ENCODE results near the gene TMEM106B.

The TMEM106B gene

GRCh38 chr7:12256090-12256489, 45.0 kb downstream of the TMEM106B start:
- Histone ChIP-seq H3K27me3 (replicated peaks; ENCODE audit: insufficient read depth, low read length) (no peaks in the 10 kb centered on the region), H2AFZ (ENCODE audit: low read length) (no peak overlapping the region), H3K9me2 (replicated peaks; ENCODE audit: insufficient read depth, low read length) (no peaks in the 10 kb centered on the region), H3K4me1 (ENCODE audit: low read length) (peaks cover 5% of the 10 kb centered on the region; the same call in 1 of the 2 replicates), H4K20me1 (ENCODE audit: insufficient read depth, low read length) (no peaks in the 10 kb centered on the region), H3K9ac (ENCODE audit: low read length) (no peak overlapping the region), H3F3A (ENCODE audit: insufficient read depth, low read length) (no peaks in the 10 kb centered on the region; the same call in 1 of the 2 replicates), H3K9me3 (replicated peaks; ENCODE audit: insufficient read depth, low read length) (no peaks in the 10 kb centered on the region), H3K27ac (ENCODE audit: low read length) (no peak overlapping the region), H3K36me3 (replicated peaks; ENCODE audit: insufficient read depth, low read length) (no peaks in the 10 kb centered on the region), H3K4me3 (ENCODE audit: low read length) (no peak overlapping the region), H3K4me2 (ENCODE audit: low read depth, low read length) (no peak overlapping the region), H3K79me2 (ENCODE audit: low read length) (no peaks in the 10 kb centered on the region)
- DNase-seq = no peak
- no peak for TF ChIP-seq CTCF (IDR thresholded peaks at IDR 0.05; ENCODE audit: low read length)
- TF ChIP-seq EZH2phosphoT487 (IDR thresholded peaks at IDR 0.05; ENCODE audit: low read length) = no peak
- TF ChIP-seq EZH2 (optimal IDR thresholded peaks at IDR 0.05; ENCODE audit: low read depth, low read length) = no peak

GRCh38 chr7:12257582-12257981, 46.5 kb downstream of the TMEM106B start:
- H3K4me1 ChIP-seq (ENCODE audit: low read length) = peaks cover 5% of the 10 kb centered on the region; the same call in 1 of the 2 replicates
- H3K79me2 ChIP-seq (ENCODE audit: low read length) = no peaks in the 10 kb centered on the region
- no peaks in the 10 kb centered on the region for H3K9me2 ChIP-seq (replicated peaks; ENCODE audit: insufficient read depth, low read length)
- peak overlapping the region; percentile 24; the same call in 1 of the 2 replicates for H3K4me3 ChIP-seq (ENCODE audit: low read length)
- no peaks in the 10 kb centered on the region for H3K27me3 ChIP-seq (replicated peaks; ENCODE audit: insufficient read depth, low read length)
- peak overlapping the region; percentile 50 for H3K4me2 ChIP-seq (ENCODE audit: low read depth, low read length)
- TF ChIP-seq EZH2 (optimal IDR thresholded peaks at IDR 0.05; ENCODE audit: low read depth, low read length) (no peak), CTCF (IDR thresholded peaks at IDR 0.05; ENCODE audit: low read length) (no peak), EZH2phosphoT487 (IDR thresholded peaks at IDR 0.05; ENCODE audit: low read length) (no peak)
- no peak overlapping the region for H3K9ac ChIP-seq (ENCODE audit: low read length)
- no peaks in the 10 kb centered on the region for H3K36me3 ChIP-seq (replicated peaks; ENCODE audit: insufficient read depth, low read length)
- peak; percentile 93 for DNase-seq
- H3F3A ChIP-seq (ENCODE audit: insufficient read depth, low read length) = no peaks in the 10 kb centered on the region; the same call in 1 of the 2 replicates
- H4K20me1 ChIP-seq (ENCODE audit: insufficient read depth, low read length) = no peaks in the 10 kb centered on the region
- no peak overlapping the region for H2AFZ ChIP-seq (ENCODE audit: low read length)
- no peaks in the 10 kb centered on the region for H3K9me3 ChIP-seq (replicated peaks; ENCODE audit: insufficient read depth, low read length)
- H3K27ac ChIP-seq (ENCODE audit: low read length) = no peak overlapping the region

- Histone ChIP-seq H3K4me2 (ENCODE audit: low read depth, low read length) (peak overlapping the region; percentile 50), H2AFZ (ENCODE audit: low read length) (no peak overlapping the region), H3K9ac (ENCODE audit: low read length) (no peak overlapping the region)
Observed at GRCh38 chr7:12258074-12258473, 47.0 kb downstream of the TMEM106B start.

More at GRCh38 chr7:12258074-12258473, 47.0 kb downstream of the TMEM106B start:
- no peak for DNase-seq
- Histone ChIP-seq H4K20me1 (ENCODE audit: insufficient read depth, low read length) (no peaks in the 10 kb centered on the region), H3K27me3 (replicated peaks; ENCODE audit: insufficient read depth, low read length) (no peaks in the 10 kb centered on the region), H3K79me2 (ENCODE audit: low read length) (no peaks in the 10 kb centered on the region), H3K9me2 (replicated peaks; ENCODE audit: insufficient read depth, low read length) (no peaks in the 10 kb centered on the region), H3F3A (ENCODE audit: insufficient read depth, low read length) (no peaks in the 10 kb centered on the region; the same call in 1 of the 2 replicates), H3K36me3 (replicated peaks; ENCODE audit: insufficient read depth, low read length) (no peaks in the 10 kb centered on the region), H3K4me1 (ENCODE audit: low read length) (peaks cover 5% of the 10 kb centered on the region; the same call in 1 of the 2 replicates), H3K27ac (ENCODE audit: low read length) (no peak overlapping the region), H3K9me3 (replicated peaks; ENCODE audit: insufficient read depth, low read length) (no peaks in the 10 kb centered on the region), H3K4me3 (ENCODE audit: low read length) (peak overlapping the region; percentile 24; the same call in 1 of the 2 replicates)
- TF ChIP-seq CTCF (IDR thresholded peaks at IDR 0.05; ENCODE audit: low read length) = no peak
- no peak for TF ChIP-seq EZH2phosphoT487 (IDR thresholded peaks at IDR 0.05; ENCODE audit: low read length)
- no peak for TF ChIP-seq EZH2 (optimal IDR thresholded peaks at IDR 0.05; ENCODE audit: low read depth, low read length)
